ENCODE data around the gene IL17RC.

Gene IL17RC

DNA sequence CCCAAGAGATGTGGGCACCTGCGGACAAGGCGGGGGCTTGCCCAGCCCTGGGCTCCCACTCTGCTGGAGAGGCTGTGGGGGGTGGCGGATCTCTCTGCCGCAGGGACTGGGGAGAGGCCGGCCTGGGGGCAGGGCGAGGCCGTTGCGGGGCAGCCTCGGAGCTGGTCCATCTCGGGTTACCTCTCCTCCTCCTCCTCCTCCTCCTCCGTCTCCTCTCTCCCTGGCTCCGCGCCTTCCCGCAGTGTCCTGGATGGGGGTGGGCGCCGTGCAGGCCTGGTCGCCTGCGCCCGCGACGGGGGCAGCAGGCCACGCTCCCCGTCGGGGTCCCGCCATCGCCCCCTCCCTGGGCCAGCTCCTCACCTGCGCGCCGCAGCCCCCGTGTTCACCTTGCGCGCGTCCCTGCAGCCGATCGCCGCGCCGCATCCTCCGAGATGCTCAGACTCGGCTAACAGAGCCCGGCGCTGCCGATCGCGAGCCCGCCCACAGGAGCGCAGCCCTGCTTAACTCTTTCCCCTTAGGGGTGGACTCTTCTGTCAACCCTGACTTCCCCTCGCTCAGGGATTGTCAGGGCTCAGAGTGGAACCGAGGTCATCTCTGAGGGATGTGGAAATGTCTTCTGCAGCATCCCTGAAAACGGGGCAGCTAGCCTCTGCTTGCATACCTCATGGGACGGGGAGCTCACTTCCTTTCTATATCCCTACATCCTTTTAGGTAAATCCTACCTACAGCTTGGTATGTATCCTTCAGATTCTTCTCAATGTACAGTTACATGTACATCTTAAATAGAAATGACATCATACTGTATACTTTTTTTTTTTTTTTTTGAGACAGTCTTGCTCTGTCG lies 35.3 kb downstream of the IL17RC start, which contains the start of gene PRRT3:
Gene PRRT3, minus strand, starts transcription at position 447 of the 844 bp plus-strand sequence. CDS start 2,293 bp downstream, outside the sequence.
- TF ChIP-seq CTCF (conservative IDR thresholded peaks at IDR 0.05), result no peak
- H3K27ac ChIP-seq, result peak within 1 kb of the TSS; percentile 68

DNA sequence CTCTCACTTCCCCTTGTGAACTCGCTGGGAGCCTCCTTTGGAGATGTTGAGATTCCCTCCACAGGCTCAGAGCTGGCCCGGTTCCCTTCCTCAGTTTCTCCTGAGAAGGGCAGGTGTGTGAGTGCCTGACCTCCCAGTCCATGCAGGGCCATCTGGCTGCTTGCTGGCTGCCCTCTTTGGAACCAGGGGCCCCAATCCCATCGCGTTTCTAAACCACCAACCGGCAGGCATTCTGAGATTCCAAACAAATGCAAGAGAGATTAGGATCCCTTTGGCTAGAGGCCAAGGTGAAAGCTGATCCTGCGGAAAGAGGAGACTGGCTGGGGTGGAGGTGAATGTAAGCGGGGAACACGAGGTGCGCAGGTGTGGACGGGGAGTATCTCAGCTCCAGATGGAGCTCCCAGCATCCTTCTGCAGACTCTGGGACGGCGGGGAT lies 38.2 kb downstream of the IL17RC start:
- peak overlapping the region; percentile 64 for H3K27ac ChIP-seq
- no peak for TF ChIP-seq CTCF (conservative IDR thresholded peaks at IDR 0.05)

DNA sequence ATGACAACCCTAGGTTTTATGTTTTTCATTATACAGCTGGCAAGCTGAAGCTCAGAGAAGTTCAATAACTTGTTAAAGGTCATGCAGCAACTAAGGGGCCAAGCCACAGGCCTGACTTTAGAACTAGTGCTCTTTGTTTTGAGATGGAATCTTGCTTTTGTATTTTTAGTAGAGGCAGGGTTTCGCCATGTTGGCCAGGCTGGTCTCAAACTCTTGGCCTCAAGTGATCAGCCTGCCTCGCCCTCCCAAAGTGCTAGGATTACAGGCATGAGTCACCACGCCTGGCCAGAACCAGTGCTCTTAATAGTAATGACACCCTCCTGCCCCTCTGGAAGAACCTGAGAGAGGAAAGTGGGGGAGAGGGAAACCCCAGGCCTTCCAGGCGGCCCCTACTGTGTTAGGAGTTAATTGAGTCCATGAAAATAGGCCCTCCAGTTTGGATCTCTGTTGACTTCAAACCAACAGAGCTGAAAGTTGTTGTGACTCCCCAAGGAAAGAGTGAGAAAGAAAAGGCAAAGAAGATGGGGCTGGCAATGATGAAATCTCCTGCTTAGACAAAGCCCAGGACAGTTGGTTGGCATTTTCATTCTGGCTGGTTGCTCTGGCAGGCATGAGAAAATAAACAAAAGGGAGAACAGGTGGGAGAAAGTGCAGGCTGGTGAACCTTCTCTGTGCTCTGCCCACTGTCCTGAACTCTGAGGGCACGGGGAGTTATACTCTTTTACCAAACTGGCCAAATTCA lies 38.9 kb downstream of the IL17RC start:
- H3K27ac ChIP-seq, result peak overlapping the region; percentile 64
- no peak for TF ChIP-seq CTCF (conservative IDR thresholded peaks at IDR 0.05)

DNA sequence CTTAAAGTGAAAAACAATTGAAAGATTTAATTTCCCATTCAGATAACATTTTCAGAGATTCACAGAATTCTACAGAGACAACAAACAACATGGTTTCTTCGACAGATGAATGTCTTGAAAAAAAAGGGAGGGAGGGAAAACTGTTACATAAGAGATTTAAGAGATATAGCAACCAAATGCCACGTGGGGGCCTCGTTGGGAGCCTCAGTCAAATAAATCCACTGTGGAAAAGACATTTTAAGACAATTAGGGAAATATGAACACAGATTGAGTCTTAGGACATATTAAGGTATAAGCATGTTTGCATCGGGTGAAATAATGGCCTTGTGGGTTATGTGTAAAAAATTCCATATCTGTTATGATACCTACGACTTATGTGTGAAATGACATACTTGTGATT lies 40.3 kb downstream of the IL17RC start:
- H3K27ac ChIP-seq, result peak overlapping the region; percentile 64; the same call in 1 of the 2 replicates
- TF ChIP-seq CTCF (conservative IDR thresholded peaks at IDR 0.05), result no peak

DNA sequence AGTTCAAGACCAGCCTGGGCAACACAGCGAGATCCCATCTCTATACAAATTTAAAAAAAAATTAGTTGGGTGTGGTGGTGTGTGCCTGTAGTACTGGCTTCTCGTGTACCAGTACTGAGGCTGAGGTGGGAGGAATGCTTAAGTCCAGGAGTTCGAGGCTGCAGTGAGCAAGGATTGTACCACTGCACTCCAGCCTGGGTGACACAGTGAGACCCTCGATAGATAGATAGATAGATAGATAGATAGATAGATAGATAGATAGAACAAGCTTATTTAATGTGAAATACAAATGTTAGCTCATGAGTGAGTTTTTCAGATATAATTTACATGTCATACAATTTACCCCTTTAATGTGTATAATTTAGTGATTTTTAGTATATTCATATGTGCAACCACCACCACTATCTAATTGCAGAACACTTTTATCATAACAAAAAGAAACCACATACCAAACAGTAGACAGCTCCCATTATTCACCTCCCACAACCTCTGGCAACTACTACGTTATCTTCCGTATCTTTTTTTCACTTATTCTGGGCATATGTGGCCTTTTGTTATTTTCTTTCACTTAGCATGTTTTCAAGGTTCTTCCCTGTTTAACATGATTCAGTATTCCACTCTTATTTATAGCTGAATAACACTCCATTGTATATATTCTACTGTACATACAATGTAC lies 48.4 kb downstream of the IL17RC start:
- TF ChIP-seq CTCF (conservative IDR thresholded peaks at IDR 0.05), result no peak
- H3K27ac ChIP-seq, result no peak overlapping the region

DNA sequence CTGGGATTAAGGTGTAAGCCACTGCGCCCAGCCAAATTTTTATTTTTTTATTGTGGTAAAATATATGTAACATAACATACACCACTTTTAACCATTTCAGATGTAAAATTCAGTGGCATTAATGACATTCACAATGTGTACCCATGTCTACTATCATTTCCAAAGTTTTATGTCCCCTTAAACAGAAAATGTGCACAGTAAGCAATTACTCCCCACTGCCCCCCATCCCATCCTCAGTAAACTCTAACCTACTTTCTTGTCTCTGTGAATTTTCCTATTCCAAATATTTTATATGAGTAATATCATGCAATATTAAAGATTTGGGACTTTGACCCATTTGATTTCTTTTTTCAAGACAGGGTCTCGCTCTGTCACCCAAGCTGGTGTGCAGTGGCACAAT lies 49.9 kb downstream of the IL17RC start:
- no peak for TF ChIP-seq CTCF (conservative IDR thresholded peaks at IDR 0.05)
- H3K27ac ChIP-seq, result no peak overlapping the region

- peak overlapping the region; percentile 87 for H3K27ac ChIP-seq
- TF ChIP-seq CTCF (conservative IDR thresholded peaks at IDR 0.05), result no peak
These were observed 52.7 kb downstream of the IL17RC start for GRCh38 chr3:9969632-9970019.
